ENCODE data around the gene FAM3B. TPM values are rescaled to one million over a fixed set of nuclear protein-coding genes. Genes with fewer than 3 reads are reported as not detected.
A peak's percentile ranks its signal among the peaks of the same experiment; 100 is the strongest.

FAM3B gene
- total RNA-seq, 1 donor from 2014 or later: 4.8 TPM

DNA sequence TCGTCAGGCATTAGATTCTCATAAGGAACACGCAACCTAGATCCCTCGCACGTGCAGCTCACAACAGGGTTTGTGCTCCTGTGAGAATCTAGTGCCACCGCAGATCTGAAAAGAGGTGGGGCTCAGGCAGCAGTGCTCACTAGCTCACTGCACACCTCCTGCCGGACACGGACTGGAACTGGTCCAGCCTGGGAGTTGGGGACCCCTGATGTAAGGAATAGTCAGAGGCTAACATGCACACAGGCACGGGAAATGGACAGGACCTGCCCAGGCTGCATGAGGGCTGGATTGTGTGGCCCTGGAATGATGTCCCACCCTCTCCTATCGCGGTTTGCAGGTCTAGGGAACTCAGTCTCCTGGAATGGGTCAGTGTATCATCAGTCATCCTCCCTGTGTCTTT, 86.2 kb downstream of the FAM3B start:
- Histone ChIP-seq H3K4me1 (peaks cover 2% of the 10 kb centered on the region), H3K4me3 (no peak overlapping the region), H3K27ac (no peak overlapping the region), H3K27me3 (ENCODE audit: low read depth) (no peaks in the 10 kb centered on the region), H3K9me3 (no peaks in the 10 kb centered on the region), H3K36me3 (peaks cover 40% of the 10 kb centered on the region)
- TF ChIP-seq, protein P1, sequence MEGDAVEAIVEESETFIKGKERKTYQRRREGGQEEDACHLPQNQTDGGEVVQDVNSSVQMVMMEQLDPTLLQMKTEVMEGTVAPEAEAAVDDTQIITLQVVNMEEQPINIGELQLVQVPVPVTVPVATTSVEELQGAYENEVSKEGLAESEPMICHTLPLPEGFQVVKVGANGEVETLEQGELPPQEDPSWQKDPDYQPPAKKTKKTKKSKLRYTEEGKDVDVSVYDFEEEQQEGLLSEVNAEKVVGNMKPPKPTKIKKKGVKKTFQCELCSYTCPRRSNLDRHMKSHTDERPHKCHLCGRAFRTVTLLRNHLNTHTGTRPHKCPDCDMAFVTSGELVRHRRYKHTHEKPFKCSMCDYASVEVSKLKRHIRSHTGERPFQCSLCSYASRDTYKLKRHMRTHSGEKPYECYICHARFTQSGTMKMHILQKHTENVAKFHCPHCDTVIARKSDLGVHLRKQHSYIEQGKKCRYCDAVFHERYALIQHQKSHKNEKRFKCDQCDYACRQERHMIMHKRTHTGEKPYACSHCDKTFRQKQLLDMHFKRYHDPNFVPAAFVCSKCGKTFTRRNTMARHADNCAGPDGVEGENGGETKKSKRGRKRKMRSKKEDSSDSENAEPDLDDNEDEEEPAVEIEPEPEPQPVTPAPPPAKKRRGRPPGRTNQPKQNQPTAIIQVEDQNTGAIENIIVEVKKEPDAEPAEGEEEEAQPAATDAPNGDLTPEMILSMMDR (IDR thresholded peaks at IDR 0.05): no peak
- ATAC-seq (no peak), DNase-seq (no peak)
- intact Hi-C loops (cut with DNase I): no loop called here

DNA sequence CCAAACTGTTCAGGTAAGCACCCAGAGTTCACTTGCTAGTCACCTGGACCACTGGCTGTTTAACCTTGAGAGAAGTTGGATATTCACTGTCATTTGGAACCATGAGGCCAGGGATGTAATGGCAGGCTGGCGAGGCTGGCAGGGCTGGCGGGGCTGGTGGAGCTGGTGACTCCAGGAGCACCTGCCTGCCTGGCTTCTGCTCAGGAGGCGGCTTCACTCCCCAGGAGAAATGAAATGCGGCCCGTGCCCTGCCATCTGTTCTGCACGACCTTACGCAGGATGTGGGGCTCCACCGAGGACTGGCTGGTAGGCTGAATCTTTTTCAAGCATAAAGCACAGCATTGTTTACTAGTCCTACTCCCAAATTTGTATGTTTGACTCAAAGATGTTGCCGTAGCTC, 86.7 kb downstream of the FAM3B start:
- Histone ChIP-seq H3K27me3 (ENCODE audit: low read depth) (no peaks in the 10 kb centered on the region), H3K9me3 (no peaks in the 10 kb centered on the region), H3K27ac (no peak overlapping the region), H3K4me1 (no peaks in the 10 kb centered on the region), H3K4me3 (no peak overlapping the region), H3K36me3 (peaks cover 46% of the 10 kb centered on the region)
- no peak for ATAC-seq
- no peak for DNase-seq
- TF ChIP-seq, protein P1 (IDR thresholded peaks at IDR 0.05): no peak
- intact Hi-C loops (cut with DNase I): no loop called here

DNA sequence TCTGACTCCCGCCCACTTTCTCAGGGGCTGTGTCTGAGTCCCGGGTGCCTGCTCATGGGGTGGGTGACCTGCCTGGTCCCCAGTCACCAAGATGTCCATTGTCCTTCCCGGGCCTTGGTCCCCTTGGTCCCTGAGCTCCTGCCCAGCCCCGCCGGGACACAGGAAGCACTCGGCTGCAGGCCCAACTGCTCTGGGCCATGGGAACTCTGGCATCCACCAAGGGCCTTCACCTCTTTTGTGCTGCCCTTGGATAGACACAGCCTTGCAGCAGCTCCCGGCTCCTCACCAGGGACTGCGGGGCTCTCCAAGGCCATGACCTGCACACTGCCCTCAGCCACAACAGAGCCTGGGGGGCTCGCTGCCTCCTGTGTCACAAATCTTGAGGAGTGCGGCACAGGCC, 87.4 kb downstream of the FAM3B start:
- peaks cover 52% of the 10 kb centered on the region for H3K36me3 ChIP-seq

DNA sequence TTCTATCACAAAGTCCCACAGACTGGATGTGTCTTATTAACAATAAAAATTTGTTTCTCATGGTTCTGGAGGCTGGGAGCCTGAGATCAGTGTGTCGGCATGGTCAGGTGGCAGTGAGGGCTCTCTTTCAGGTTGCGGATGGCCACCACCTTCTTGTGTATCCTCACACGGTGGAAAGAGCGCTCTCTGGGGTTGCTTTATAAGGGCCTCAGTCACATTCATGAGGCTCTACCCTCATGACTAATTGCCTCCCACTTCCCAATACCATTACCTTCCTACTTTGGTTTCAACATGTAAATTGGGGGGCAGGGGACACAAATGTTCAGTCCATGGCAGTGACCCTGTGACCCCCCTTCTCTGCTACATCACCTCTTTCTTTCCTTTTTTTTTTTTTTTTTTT, 88.7 kb downstream of the FAM3B start:
- DNase-seq: no peak
- no peak overlapping the region for H3K27ac ChIP-seq
- peaks cover 45% of the 10 kb centered on the region for H3K36me3 ChIP-seq
- no peaks in the 10 kb centered on the region for H3K4me1 ChIP-seq
- no peak for ATAC-seq
- no peaks in the 10 kb centered on the region for H3K9me3 ChIP-seq
- H3K4me3 ChIP-seq: no peak overlapping the region
- TF ChIP-seq, protein P1 (IDR thresholded peaks at IDR 0.05): no peak
- H3K27me3 ChIP-seq (ENCODE audit: low read depth): no peaks in the 10 kb centered on the region
- intact Hi-C loops (cut with DNase I): no loop called here

More for the DNA sequence above, 87.4 kb downstream of the FAM3B start:
- Histone ChIP-seq H3K4me1 (no peaks in the 10 kb centered on the region), H3K27ac (no peak overlapping the region), H3K4me3 (no peak overlapping the region), H3K9me3 (no peaks in the 10 kb centered on the region), H3K27me3 (ENCODE audit: low read depth) (no peaks in the 10 kb centered on the region)
- TF ChIP-seq, protein P1 (IDR thresholded peaks at IDR 0.05): no peak
- ATAC-seq: no peak
- intact Hi-C loops (cut with DNase I): no loop called here
- no peak for DNase-seq

DNA sequence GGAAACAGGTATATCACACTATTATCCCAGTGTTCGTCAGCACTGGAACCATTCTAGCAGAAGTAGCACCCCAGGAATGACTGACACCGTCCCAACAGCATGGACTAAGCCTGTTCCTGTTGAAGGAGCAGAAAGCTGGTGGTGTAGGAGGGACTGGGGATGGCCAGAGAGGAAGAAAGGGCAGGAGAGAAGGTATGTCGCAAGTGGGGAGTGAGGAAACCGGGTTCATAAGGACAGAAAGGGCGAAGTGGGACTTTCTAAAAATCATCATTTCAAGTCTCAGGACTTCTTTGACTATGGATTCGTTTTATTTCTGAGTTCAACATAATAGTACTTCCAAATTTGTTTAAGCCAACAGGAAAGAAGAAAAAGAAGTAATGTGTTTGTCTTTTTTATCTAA, 89.7 kb downstream of the FAM3B start:
- TF ChIP-seq, protein P1 (IDR thresholded peaks at IDR 0.05): no peak
- ATAC-seq (peak; percentile 42 to 49), DNase-seq (no peak)
- intact Hi-C loops (cut with DNase I): no loop called here
- no peaks in the 10 kb centered on the region for H3K4me1 ChIP-seq
- no peaks in the 10 kb centered on the region for H3K27me3 ChIP-seq (ENCODE audit: low read depth)
- no peak overlapping the region for H3K4me3 ChIP-seq
- no peaks in the 10 kb centered on the region for H3K9me3 ChIP-seq
- peaks cover 45% of the 10 kb centered on the region for H3K36me3 ChIP-seq
- H3K27ac ChIP-seq: no peak overlapping the region

Other genes with a start within 250 kb of the FAM3B start
- 20.8 TPM for gene BACE2, start 148.6 kb upstream of the FAM3B start, total RNA-seq
- 35.5 TPM for gene MX2, start 45.2 kb downstream of the FAM3B start, total RNA-seq
- gene MX1, start 109.4 kb downstream of the FAM3B start, total RNA-seq: 211 TPM
- gene TMPRSS2, start 191.4 kb downstream of the FAM3B start, total RNA-seq: 87.7 TPM